Dermis microvascular lymphatic vessel endothelial cell (primary cell): ENCODE results near the gene CACNB4. TPM values are rescaled to one million over a fixed set of nuclear protein-coding genes. Genes with fewer than 3 reads are reported as not detected.
"Not testable (repeated sequence)": the region's sequence is repeated elsewhere in the genome, so short reads cannot be mapped to it uniquely, and the experiment has no call there.

Experiments
- DNase-seq, 2 donors: peaks; one replicate each; pipeline versions ENCODE4 v3.0.0 to v3.0.0-alpha.2; 2010; ENCODE audit warnings: low read depth in 2 of 2
- total RNA-seq: library from RNA; depleted of rRNA; stranded (reverse); fragments of >200 nt; gene quantifications from 2 replicates; pipeline ENCODE4 v1.2.1, GENCODE V29; 2014

CACNB4 gene
- total RNA-seq, 1 donor from 2014 or later: under 0.01 TPM

DNA sequence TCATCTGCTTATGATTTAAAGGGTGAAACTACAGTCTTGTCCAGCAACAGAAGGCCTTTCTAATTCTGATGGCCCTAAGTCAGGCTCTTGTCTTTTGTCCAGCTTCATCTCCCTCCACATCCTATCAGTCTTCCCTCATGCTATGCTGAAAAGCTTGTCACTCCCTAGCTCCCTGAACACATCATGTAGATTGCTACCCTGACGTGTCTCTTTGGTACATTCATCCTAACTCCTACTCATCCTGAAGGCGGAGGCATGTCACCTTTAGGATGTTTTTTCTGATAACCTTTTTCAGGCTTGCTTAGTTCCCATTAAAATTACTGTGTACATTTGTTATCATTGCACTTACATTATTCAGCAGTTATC, 192.2 kb downstream of the CACNB4 start:
- no peak for DNase-seq

DNA sequence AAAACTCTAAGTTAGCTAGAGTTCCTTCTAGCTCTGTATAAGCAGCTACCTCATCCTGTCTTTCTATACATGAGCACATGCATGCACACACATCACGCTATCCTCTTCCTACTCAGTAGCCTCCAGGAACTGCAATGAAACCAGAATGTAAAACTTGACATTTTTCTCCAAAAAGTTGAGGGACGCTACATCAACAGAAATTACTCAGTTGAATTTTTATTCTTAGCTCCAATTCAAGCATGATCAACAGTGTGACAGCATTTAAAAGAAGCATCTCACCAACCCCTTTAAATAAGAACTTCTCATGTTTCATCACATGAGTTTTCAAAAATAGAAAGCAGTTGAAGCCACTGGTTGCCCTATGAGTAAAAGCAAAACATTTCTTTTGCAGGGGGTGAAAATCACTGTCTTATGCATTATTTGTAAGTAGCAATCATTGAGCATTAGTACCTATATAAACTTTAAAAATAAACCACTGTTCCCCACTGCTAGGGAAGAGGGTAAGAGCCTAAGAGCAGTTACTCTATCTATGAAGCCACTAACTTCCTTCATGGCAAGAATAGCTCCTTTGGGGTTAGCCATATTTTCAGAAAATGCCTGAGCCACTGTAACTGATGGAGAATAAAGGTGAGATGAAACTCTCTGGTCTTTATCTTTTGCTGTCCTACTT, 192.7 kb downstream of the CACNB4 start:
- no peak for DNase-seq

DNA sequence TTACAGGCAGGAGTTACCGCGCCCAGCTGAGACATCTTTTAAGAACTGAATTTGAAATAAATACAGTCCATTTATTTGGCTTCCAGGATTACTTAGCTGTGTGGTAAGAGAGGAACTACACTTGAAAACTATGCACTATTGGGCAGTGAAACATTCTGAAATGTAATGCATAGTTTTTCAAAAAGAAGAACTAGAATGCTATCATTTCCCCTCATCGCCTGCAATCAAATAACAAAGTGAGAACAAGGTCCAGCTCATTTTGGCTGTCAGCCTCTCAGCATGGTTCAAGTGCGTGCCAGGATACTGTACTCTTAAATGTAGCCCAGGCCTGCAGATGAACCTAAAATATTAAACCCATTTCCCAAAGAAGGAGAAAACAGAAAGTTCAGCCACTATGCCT, 194.0 kb downstream of the CACNB4 start:
- DNase-seq: no peak

DNA sequence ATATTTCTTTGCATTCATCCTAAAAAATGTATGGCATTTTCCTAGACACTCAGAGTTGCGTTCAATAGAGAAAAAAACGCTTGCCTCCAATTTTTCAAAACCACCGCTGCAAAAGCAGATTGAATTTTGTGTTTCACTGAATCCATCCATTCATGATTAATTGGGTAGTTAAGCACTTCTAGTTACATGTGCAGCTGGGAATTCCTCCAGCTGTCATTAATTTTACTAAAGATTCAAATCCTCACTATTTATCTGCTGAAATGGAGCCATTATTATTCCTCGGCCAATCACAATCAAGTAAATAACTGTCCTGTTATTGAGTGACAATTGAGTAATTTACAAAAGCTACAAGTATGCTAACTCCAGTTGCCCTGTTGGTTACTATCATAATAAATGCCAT, 194.8 kb downstream of the CACNB4 start:
- no peak for DNase-seq

DNA sequence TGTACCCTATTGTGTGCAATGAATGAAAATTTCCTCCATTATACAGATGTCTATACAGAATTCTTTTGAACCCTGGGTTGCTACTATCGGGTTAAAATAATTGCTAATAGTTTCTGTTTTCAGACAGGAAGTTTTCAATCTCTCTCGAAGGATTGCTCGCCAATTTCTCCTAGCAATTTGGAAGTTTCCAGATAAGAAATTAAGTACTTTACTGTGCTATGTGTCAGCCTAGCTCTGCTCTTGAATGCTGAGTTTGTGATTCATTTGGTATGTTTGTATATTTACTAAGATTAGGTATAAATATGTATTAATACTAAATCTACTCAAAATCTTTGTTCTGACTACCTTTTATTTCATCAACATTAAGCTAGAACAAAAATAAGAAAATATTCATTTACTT, 196.0 kb downstream of the CACNB4 start:
- no peak for DNase-seq

DNA sequence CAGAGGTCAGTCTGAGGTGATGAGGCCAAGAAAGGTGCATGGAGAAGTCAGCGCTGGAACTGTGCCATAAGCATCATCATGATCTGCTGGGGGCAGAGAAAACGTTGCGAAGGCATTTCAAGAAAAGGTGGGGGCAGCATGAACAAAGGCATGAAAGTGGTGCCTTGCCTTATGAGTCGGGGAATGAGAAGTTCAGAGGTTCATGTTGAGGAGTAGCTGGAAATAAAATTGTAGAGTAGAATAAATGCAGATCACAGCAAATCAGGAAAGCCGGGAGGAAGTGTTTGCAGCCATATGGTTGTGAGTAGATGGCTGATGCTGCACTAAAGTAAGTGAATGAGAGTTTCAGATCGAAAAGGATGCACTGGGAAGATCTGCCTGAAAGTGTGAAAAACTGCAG, 198.5 kb downstream of the CACNB4 start:
- DNase-seq: no peak

DNA sequence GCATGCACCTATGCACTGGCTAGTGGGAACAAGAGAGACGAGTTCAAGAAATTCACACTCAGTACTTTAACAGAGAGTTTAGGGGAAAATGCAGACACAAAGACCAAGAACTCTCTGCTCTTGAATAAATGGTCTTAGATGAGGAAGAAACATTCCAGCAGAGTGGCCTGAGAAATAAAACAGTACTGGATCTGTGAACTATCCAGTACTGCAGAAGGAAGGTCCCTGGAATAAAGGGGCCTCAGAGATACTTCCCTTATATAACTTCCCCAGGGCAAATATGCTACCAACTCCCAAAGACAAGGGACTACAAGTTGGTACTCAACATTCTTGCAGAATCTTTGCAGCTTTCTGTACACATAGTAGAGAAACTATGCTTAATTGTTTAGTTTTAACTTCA, 199.7 kb downstream of the CACNB4 start:
- no peak for DNase-seq

DNA sequence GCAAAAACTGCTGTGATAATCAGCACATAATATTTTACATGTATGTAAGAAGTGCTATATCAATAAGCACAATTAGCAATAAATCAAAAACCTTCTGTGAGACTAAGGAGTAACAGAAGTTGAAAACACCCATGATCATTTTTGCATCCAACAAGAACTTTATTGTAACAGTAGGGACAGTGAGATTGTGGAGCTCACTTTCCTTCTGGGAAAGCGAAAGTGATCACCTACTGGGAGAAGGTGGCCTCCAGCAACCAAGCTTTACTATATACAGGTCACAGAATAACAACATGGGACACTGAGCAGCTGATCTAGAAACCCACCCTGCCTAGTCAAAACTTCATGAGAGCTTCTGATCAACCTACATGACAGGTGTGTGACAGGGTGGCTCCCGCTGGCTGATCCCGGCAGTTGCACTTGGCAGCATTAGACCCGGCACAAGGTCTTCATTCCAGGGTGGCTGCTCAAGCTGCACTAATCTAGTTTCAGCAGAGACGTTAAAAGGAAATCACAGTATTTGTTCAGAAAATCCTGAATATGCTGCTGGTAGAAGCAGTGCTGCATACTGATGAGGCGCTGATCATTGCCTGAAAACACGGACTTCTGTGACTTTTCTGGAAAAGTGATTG, 207.2 kb downstream of the CACNB4 start:
- DNase-seq: peak in 1 of 2 donors; percentile 26

DNA sequence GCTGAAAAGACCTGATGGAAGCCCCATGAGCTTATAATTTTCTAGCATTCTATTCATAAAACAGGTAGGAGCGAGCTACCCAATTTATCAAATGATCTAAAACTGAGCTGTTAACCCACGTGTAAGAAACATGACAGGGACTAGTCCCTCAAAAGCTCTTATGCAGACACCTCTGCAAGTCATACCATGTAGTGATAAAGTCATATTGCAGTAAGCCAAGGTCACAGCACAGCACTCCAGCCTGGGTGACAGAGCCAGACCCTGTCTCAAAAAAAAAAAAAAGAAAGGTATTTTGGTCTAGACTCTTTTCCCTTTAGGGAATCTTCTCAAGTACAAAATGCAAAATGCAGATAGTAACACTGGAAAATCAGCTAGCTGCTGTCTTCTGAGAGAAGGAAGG, 211.7 kb downstream of the CACNB4 start:
- DNase-seq: no peak

DNA sequence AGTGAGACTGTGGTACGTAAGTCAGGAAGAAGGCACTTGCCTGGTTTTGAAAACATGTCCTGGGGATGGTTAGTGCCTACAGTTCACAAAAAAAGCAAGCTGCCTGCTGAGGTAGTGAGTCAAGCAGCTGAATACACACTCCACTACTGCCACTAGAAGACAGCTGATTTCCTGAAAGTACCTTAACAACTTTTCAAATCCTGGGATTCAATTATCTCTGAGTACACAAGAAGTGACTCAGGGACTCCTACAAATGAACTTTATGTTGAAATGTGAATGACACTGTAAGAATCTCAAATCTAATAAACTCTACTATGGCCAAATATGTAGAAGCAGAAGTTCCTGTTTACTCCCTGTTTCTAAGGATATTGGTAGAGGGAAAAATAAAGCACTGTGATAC, 212.6 kb downstream of the CACNB4 start:
- DNase-seq: peak in 1 of 2 donors; percentile 89

DNA sequence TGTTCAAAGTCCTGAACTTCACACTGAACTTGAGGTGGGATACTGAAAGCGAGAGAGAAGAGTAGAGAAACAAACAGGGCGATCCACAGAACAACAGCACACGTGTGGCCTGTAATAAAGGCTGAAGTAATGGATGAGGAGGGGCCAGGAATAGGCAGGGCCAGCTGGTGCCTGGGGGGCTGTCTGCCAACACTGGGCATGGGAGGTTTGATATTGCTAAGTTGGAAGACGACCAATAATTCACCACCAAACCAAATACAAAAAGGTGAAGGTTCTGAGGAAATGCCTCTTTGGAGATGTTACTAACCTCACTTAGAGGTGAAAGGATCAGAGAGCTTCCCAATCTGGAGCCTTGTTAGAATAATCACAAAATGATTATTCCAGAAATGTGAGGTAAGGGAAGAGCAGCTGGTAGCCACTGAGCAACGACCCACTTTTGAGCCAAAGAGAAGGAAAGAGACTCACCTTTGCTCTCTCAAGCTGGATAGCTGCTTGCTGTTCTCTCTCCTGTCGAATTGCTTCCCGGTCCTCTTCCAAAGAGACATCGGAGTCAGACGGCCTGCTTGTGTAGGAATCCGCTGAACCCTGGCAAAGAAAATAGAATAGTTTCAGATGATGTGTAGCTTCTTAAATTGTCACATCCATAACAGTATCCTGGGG, 215.9 kb downstream of the CACNB4 start:
- no peak for DNase-seq

DNA sequence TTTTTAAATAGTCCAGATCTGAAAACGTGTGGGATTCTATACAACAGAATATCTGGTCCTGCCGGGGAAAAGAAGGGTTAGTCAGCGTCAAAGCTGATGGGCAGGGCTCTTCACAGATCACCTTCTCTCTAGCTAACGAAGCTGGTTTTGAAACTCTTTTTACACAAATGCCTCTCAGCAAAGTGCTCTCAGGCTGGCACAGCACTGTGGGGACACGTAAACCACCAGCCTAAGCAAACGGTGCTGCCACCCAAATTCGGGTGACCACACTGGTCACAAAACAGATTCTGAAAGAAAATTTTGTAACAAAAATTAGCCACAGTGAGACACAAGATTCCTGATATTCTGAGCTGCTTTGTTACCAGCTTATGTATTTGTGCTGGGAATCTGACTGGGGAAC, 217.5 kb downstream of the CACNB4 start:
- DNase-seq: no peak

DNA sequence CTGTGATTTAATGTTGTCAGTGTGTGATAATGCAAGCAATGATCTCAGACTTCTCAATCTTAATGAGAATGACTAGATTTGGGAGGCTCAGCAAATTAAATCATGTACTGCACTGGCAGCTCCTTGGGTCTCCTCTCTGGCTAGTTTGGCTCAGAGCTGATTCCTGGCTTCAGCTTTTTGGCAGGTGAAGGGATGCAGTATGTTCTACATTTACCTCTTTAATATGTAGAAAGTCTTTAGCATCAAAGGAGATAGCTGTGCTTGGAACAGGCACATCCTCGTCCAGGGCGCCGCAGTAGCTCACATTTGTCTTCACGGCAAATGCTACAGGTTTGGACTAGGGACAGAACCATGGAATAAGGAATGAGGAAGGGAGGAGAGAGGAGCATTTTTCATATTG, 218.3 kb downstream of the CACNB4 start:
- DNase-seq: no peak

DNA sequence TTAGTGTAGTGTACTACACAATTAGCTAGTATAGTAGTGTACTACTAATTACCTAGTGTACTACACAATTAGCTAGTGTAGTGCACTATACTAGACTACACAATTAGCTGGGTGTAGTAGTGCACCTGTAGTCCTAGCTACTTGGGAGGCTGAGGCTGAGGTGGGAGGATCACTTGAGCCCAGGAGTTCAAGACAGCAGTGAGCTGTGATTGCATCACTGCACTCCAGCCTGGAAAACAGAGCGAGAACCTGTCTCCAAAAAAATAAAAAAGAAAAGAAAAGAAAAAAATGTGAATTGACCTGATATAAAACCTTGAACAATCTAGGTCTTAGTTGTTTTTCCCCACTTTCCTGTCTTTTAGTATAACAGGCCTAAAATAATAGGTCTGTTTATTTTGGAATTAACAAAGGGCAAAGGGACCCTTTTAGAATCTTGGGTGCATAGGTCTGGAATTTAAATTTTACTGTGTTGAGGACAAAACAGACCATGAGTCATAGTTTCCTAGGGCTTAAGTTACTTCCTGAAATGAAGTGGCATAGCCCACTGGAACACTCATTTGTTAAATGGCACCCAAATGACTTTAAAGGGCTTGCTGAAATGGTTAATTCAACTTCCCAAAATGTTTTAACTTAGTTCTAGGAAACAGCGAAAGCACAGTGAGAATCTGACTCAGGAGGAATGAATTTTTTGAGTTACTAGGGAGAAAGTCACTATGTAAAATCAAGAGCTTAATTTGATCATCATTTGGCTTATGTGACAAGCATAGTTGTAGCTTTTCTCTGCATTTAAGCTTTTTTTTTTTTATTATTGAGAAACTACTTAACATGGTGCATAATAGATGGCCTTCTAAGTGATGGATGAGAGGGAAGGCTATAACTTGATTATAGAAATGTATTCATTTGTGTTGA, 219.9 kb downstream of the CACNB4 start:
- peak; percentile 78 to 91 for DNase-seq

DNA sequence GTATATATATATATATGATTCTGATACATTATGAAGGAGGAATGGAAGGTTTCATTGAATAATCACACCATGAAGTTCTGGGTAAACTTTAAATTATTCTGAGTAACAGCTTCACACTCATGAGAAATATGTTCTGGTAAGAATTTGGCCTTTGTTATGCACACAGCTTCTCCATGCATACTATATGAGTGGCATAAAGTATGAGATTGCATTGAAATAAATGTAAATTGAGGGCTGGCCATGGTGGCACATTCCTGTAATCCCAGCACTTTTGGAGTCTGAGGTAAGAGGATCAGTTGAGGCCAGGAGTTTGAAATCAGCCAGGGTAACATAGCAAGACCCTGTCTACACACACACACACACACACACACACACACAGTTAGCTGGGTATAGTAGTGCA, 220.6 kb downstream of the CACNB4 start:
- no peak for DNase-seq

DNA sequence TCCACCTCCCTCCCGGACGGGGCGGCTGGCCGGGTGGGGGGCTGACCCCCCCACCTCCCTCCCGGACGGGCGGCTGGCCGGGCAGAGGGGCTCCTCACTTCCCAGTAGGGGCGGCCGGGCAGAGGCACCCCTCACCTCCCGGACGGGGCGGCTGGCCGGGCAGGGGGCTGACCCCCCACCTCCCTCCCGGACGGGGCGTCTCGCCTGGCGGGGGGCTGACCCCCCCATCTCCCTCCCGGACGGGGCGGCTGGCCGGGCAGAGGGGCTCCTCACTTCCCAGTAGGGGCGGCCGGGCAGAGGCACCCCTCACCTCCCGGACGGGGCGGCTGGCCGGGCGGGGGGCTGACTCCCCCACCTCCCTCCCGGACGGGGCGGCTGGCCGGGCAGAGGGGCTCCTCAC, 223.2 kb downstream of the CACNB4 start:
- not testable (repeated sequence) for DNase-seq

DNA sequence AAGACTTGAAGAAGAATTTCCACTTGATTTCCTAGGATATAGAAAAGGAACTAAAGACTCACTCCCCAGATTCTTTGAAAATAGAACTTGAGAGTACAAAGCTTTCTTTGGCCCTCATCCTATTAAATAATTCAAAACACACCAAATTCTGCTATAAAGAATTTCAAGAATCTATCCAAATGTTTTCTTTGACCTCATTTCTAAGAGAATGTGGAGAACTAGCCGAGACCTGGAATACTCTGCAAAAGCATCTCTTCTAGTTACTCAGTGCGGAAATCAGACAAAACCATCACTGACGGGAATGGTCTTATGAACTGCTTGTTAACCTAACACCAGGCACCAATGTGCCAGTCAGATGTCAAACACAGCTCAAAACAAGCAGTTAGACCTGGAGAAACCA, 226.4 kb downstream of the CACNB4 start:
- DNase-seq: no peak

DNA sequence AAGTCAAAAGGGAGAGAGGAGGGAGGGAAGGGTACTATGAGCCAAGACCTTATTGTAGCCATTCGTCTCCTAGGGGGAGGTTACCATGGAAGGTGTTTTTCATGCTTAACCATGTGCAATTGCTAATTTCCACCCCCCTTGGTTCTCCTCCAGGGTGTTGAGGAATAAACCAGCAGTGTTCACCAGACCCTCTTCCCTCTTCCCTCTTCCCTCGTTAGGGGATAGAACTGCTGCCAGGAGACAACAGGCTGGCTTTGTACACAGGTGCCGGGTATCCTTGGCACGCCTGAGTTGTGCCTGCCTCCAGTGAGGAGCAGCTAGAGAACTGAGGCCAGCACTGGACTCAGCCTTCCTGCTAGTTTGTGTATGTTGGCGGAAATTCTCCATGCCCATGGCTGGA, 229.6 kb downstream of the CACNB4 start:
- no peak for DNase-seq

DNA sequence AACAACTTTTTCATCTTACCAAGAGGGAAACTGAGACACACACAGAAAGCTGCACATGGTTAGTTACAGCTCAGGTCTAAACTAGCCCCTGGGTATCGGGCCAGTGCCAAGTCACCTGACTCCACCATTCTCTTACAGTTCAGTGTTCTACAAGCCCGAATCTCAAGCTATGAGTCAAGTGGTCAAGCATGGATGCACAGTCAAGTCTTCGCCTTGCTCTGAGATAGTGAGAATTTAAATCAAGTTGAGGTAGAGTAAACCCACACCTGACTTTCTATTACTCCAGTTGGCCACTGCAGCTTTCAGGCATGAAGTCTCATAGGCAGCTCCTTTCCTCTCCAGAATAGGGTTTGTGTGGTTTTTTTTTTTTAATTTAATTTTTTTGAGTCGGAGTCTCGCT, 236.1 kb downstream of the CACNB4 start:
- no peak for DNase-seq

DNA sequence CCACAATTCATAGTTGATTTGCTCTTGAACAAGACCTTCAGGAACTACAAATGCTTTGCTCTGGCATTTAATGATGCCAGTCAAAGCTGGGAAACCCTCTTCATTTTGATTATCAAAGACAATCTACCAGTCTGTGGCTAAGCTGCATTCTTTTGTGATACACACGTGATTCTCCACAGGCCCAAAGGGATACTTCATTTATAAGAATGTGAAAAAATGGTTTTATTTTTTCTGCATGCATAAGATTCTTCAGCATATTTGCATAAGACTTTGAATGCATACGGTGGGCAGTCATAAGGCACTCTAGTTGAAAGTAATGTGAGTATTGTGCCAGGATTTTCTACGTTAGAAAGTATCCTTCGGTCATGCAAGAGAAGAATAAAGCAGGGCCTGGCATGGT, 237.7 kb downstream of the CACNB4 start:
- DNase-seq: no peak

DNA sequence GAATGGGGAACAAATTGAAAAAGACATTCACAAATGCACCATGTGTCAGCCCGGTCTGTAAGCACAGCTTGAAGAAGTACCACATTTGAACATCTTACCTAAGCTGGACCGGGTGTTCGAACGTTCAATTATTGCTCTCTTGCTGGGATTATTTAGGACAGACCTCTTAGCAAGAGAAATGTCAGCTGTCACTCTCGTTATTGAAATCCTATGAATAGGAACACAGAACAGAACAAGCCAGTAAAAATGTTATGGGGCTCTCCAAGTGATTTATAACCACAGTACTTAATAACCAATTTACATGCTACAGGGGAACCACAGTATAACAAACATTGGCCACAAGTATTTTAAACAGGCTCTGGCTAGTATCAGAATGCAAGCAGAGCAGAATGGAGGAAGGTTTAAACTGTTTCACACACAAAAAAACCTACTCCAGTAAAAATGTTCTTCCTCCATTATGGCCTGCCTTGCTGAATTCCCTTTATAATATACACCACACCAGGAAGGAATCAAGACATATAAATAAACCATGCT, 238.2 kb downstream of the CACNB4 start:
- no peak for DNase-seq

DNA sequence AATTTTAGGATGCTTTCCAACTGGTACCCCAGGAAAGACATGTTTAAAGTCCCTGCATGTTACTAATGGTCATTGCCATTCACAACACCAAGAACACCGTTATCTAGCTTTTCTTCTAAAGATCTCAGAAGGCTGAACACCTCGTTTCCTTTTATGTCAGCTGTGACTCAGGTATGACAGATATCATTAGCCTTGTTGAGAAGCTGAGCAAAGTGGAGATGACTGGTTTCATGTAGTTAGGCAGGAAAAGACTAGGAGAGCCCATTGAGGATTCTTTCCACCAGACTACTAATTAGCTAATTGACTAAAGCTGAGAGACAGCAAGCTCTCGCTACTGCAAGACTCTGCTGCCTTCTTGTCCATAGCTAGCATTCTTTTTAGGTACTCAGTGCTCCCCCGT, 238.6 kb downstream of the CACNB4 start:
- no peak for DNase-seq
